H9 (cell line): ENCODE data around the gene DSTN. TPM values are rescaled to one million over a fixed set of nuclear protein-coding genes. Genes with fewer than 3 reads are reported as not detected.
A peak's percentile ranks its signal among the peaks of the same experiment; 100 is the strongest.

Experiments
- DNase-seq: peaks from one replicate; pipeline ENCODE4 v3.0.0-alpha.2; 2017
- H2AFZ ChIP-seq: one replicate; pipeline ENCODE4 v1.6.1; 2013; ENCODE audit warnings: mild to moderate bottlenecking, low read length, control low read depth, moderate library complexity
- H2AK5ac ChIP-seq: 2 replicates; pipeline ENCODE4 v1.6.1; 2013; ENCODE audit warnings: low read length, control low read depth, mixed read lengths; ENCODE audit not compliant: insufficient read length
- H2BK120ac ChIP-seq: one replicate; pipeline ENCODE4 v1.6.1; 2013; ENCODE audit warnings: low read depth, mild to moderate bottlenecking, low read length, control low read depth, inconsistent platforms; ENCODE audit not compliant: poor library complexity, severe bottlenecking
- H2BK12ac ChIP-seq: 2 replicates; pipeline ENCODE4 v1.6.1; 2013; ENCODE audit warnings: low read length, control low read depth, mixed read lengths, low read depth; ENCODE audit not compliant: insufficient read length
- H2BK15ac ChIP-seq: 2 replicates; pipeline ENCODE4 v1.6.1; 2013; ENCODE audit warnings: low read depth, low read length, control low read depth
- H2BK20ac ChIP-seq: one replicate; pipeline ENCODE4 v1.6.1; 2013; ENCODE audit warnings: low read depth, mild to moderate bottlenecking, low read length, control low read depth, inconsistent platforms; ENCODE audit not compliant: poor library complexity, severe bottlenecking
- H2BK5ac ChIP-seq: 2 replicates; pipeline ENCODE4 v1.6.1; 2013; ENCODE audit warnings: low read length, control low read depth, mixed read lengths; ENCODE audit not compliant: insufficient read length
- H3K14ac ChIP-seq: 2 replicates; pipeline ENCODE4 v1.6.1; 2013; ENCODE audit warnings: low read length, control low read depth; ENCODE audit not compliant: insufficient read depth
- H3K18ac ChIP-seq: 2 replicates; pipeline ENCODE4 v1.6.1; 2013; ENCODE audit warnings: low read depth, mild to moderate bottlenecking, mixed read lengths, low read length, control low read depth; ENCODE audit not compliant: insufficient read length
- H3K23ac ChIP-seq: 2 replicates; pipeline ENCODE4 v1.6.1; 2013; ENCODE audit warnings: low read length, control low read depth, mixed read lengths, low read depth; ENCODE audit not compliant: insufficient read length
- H3K23me2 ChIP-seq: 2 replicates; pipeline ENCODE4 v1.6.1; 2013; ENCODE audit warnings: low read depth, mild to moderate bottlenecking, mixed read lengths, low read length, control low read depth; ENCODE audit not compliant: insufficient read length, poor library complexity, severe bottlenecking
- H3K27ac ChIP-seq: 2 replicates; pipeline ENCODE4 v1.5.1; 2013; ENCODE audit warnings: low read length, control low read depth, mixed read lengths, low read depth; ENCODE audit not compliant: insufficient read length
- H3K27me3 ChIP-seq: 2 replicates; pipeline ENCODE4 v1.6.1; 2013; ENCODE audit warnings: low read length, control low read depth, inconsistent platforms; ENCODE audit not compliant: insufficient read depth
- H3K4ac ChIP-seq: 2 replicates; pipeline ENCODE4 v1.6.1; 2013; ENCODE audit warnings: low read depth, mild to moderate bottlenecking, control low read depth, inconsistent platforms, low read length, moderate library complexity
- H3K4me1 ChIP-seq: 2 replicates; pipeline ENCODE4 v1.6.1; 2013; ENCODE audit warnings: low read length, control low read depth, inconsistent platforms; ENCODE audit not compliant: insufficient read depth
- H3K4me2 ChIP-seq: 2 replicates; pipeline ENCODE4 v1.6.1; 2013; ENCODE audit warnings: low read length, control low read depth, mixed read lengths; ENCODE audit not compliant: insufficient read length, insufficient read depth
- H3K56ac ChIP-seq: 2 replicates; pipeline ENCODE4 v1.6.1; 2013; ENCODE audit warnings: low read depth, mild to moderate bottlenecking, mixed read lengths, low read length, control low read depth; ENCODE audit not compliant: insufficient read length
- H3K79me1 ChIP-seq: 2 replicates; pipeline ENCODE4 v1.6.1; 2013; ENCODE audit warnings: low read depth, mild to moderate bottlenecking, moderate library complexity, low read length, control low read depth, inconsistent platforms; ENCODE audit not compliant: insufficient read depth, poor library complexity, severe bottlenecking
- H3K79me2 ChIP-seq: 2 replicates; pipeline ENCODE4 v1.6.1; 2013; ENCODE audit warnings: low read length, control low read depth, inconsistent platforms; ENCODE audit not compliant: insufficient read depth
- H3K9ac ChIP-seq: 2 replicates; pipeline ENCODE4 v1.6.1; 2013; ENCODE audit warnings: low read length, control low read depth, mixed read lengths; ENCODE audit not compliant: insufficient read length; ENCODE audit errors: extremely low read depth
- H3K9me3 ChIP-seq: one replicate; pipeline ENCODE4 v1.6.1; 2013; ENCODE audit warnings: low read depth, low read length, inconsistent platforms; ENCODE audit not compliant: control insufficient read depth
- H3T11ph ChIP-seq: one replicate; pipeline ENCODE4 v1.6.1; 2013; ENCODE audit warnings: mild to moderate bottlenecking, low read length, control low read depth, inconsistent platforms
- H4K20me1 ChIP-seq: one replicate; pipeline ENCODE4 v1.6.1; 2013; ENCODE audit not compliant: control insufficient read depth, insufficient read length, insufficient read depth
- H4K5ac ChIP-seq: 2 replicates; pipeline ENCODE4 v1.6.1; 2013; ENCODE audit warnings: low read depth, mild to moderate bottlenecking, mixed read lengths, low read length, control low read depth; ENCODE audit not compliant: insufficient read length
- H4K8ac ChIP-seq: replicated peaks from 2 replicates; pipeline ENCODE4 v1.6.1; 2013; ENCODE audit warnings: low read length, control low read depth, mixed read lengths, low read depth; ENCODE audit not compliant: insufficient read length
- H4K91ac ChIP-seq: 2 replicates; pipeline ENCODE4 v1.6.1; 2013; ENCODE audit warnings: low read depth, mild to moderate bottlenecking, moderate library complexity, mixed read lengths, low read length, control low read depth; ENCODE audit not compliant: insufficient read length
- H3K27ac Mint-ChIP-seq, 3 experiments: 2 replicates in 2 of 3; 3 replicates in 1 of 3; pipeline ENCODE4 v1.8.0; 2020 to 2021; ENCODE audit warnings: mixed read lengths in 3 of 3, mild to moderate bottlenecking in 1 of 3, moderate library complexity in 1 of 3
- H3K27me3 Mint-ChIP-seq: 2 replicates; pipeline ENCODE4 v1.8.0; 2021; ENCODE audit warnings: low read depth, mild to moderate bottlenecking, moderate library complexity, mixed read lengths
- H3K36me3 Mint-ChIP-seq, 3 experiments: 2 replicates in 2 of 3; 3 replicates in 1 of 3; pipeline ENCODE4 v1.8.0; 2020 to 2021; ENCODE audit warnings: low read depth in 3 of 3, mixed read lengths in 3 of 3; ENCODE audit not compliant: insufficient read depth in 1 of 3
- H3K4me1 Mint-ChIP-seq, 2 experiments: 2 replicates each; pipeline ENCODE4 v1.8.0; 2020; ENCODE audit warnings: mixed read lengths in 2 of 2
- H3K4me3 Mint-ChIP-seq, 2 experiments: 2 replicates in 1 of 2; 3 replicates in 1 of 2; pipeline ENCODE4 v1.8.0; 2020 to 2021; ENCODE audit warnings: mild to moderate bottlenecking in 2 of 2, mixed read lengths in 2 of 2, moderate library complexity in 1 of 2
- H3K9me3 Mint-ChIP-seq, 2 experiments: 2 replicates in 1 of 2; 3 replicates in 1 of 2; pipeline ENCODE4 v1.8.0; 2020; ENCODE audit warnings: mild to moderate bottlenecking in 2 of 2, mixed read lengths in 2 of 2, moderate library complexity in 1 of 2
- WGBS: extraction: QIAGEN DNeasy Blood & Tissue Kit; methylation state at CpG from one replicate; pipeline ENCODE4 v1.1.7; 2013; ENCODE audit warnings: missing lambda C conversion rate, low lambda C conversion rate, mixed read lengths; ENCODE audit not compliant: insufficient read length; ENCODE audit errors: extremely low coverage; 5-methylcytosine and 5-hydroxymethylcytosine counted together
- total RNA-seq: library from RNA; stranded (reverse); gene quantifications from 2 replicates; pipeline ENCODE4 v1.2.1, GENCODE V29; 2021
- TF ChIP-seq, protein P1 (sequence below): fragments of 200-600 bp; sonication (generic); conservative IDR thresholded peaks from 3 replicates; pipeline ENCODE4 v1.8.0; 2021; ENCODE audit warnings: antibody characterized with exemption, mild to moderate bottlenecking

DSTN gene
- total RNA-seq, 1 experiment from 2014 or later: 145 TPM

DNA sequence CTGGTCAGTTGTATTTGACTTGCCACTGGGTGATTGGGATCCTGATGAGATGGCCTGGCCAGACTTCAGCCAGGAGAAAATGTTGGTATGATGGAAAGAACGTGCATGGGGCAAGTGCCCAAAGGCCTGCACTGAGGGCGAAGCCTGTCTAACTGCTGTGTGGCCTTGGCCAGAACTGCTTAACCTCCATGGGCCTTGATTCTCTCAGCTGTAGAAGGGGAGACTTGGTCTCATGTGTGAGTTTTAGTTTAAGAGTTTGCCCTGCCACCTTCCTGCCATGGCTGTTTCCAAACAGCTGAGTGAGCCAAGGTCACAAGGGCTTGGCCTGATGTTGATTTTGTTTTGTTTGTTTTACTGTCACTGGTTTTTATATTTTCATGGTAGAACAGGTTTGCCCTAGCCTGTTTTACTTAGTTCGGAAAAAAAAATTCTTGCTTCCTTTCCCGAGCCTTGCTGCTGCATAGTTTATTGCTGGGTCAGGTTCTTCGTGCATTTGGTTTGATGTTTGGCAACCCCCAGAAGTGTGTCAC lies 35.3 kb downstream of the DSTN start:
- Histone ChIP-seq H3K56ac (no peak overlapping the region), H4K5ac (no peak overlapping the region), H2BK120ac (no peak overlapping the region), H4K8ac (no peak overlapping the region), H3K9me3 (no peaks in the 10 kb centered on the region), H3K79me2 (no peaks in the 10 kb centered on the region), H3K4ac (no peak overlapping the region), H2AFZ (no peak overlapping the region), H3K9ac (no peak overlapping the region), H2AK5ac (no peak overlapping the region), H3K79me1 (no peaks in the 10 kb centered on the region), H4K20me1 (no peaks in the 10 kb centered on the region), H3K27me3 (no peaks in the 10 kb centered on the region), H3K23me2 (no peaks in the 10 kb centered on the region), H2BK20ac (no peak overlapping the region), H3K4me1 (peaks cover 6% of the 10 kb centered on the region; the same call in 1 of the 2 replicates), H2BK15ac (no peak overlapping the region), H2BK5ac (no peak overlapping the region), H2BK12ac (no peak overlapping the region), H4K91ac (no peak overlapping the region), H3K27ac (no peak overlapping the region), H3K23ac (no peak overlapping the region), H3T11ph (no peak overlapping the region), H3K18ac (no peak overlapping the region), H3K4me2 (no peak overlapping the region), H3K14ac (no peak overlapping the region)
- H3K9me3 Mint-ChIP-seq: no peaks in the 10 kb centered on the region
- H3K4me1 Mint-ChIP-seq: peaks cover 26 to 29% of the 10 kb centered on the region in 2 experiments
- no peak overlapping the region for H3K4me3 Mint-ChIP-seq
- TF ChIP-seq, protein P1, sequence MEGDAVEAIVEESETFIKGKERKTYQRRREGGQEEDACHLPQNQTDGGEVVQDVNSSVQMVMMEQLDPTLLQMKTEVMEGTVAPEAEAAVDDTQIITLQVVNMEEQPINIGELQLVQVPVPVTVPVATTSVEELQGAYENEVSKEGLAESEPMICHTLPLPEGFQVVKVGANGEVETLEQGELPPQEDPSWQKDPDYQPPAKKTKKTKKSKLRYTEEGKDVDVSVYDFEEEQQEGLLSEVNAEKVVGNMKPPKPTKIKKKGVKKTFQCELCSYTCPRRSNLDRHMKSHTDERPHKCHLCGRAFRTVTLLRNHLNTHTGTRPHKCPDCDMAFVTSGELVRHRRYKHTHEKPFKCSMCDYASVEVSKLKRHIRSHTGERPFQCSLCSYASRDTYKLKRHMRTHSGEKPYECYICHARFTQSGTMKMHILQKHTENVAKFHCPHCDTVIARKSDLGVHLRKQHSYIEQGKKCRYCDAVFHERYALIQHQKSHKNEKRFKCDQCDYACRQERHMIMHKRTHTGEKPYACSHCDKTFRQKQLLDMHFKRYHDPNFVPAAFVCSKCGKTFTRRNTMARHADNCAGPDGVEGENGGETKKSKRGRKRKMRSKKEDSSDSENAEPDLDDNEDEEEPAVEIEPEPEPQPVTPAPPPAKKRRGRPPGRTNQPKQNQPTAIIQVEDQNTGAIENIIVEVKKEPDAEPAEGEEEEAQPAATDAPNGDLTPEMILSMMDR: no peak
- H3K27ac Mint-ChIP-seq: peak overlapping the region in 1 of 3 experiments; percentile 31; a peak in 3 of 7 replicates
- DNase-seq: no peak
- H3K36me3 Mint-ChIP-seq: peaks cover 4 to 19% (median 16%) of the 10 kb centered on the region in 3 experiments; a peak in 6 of 7 replicates
- no CpG with 5 or more reads among the region's 5 CpGs for WGBS
- H3K27me3 Mint-ChIP-seq: no peaks in the 10 kb centered on the region
